HS-5 (cell line): ENCODE measurements around the gene GON7.

Experiments
- DNase-seq: peaks from one replicate; pipeline ENCODE4 v3.0.0-alpha.2; 2012; ENCODE audit warnings: low read depth

GON7 gene

GRCh38 chr14:93156693-93157369 is 50.0 kb downstream of the GON7 start:
- DNase-seq: no peak

GRCh38 chr14:93155667-93156066 is 51.2 kb downstream of the GON7 start:
- DNase-seq: no peak

DNA sequence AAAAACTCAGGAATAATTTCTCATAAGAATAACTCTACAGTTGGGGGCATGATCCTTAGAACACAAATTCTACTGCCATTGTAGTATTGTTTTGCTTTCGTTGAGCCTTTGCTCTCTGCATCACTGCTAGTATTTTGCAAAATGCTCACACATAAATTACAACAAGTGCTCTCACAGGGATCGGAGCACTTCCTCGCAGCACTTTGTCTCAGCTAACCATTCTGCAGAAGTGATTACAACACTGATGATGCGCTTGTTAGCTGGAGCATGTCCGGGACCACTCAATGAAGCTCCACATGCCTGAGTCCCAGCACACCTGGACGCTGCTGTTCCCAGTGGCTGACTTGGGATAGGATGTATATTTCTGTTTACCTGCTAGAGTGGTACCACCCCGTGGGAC is 53.7 kb downstream of the GON7 start:
- DNase-seq: no peak
